ENCODE results near the gene FAM3A. TPM values are rescaled to one million over a fixed set of nuclear protein-coding genes. Genes with fewer than 3 reads are reported as not detected.

FAM3A gene
- total and polyA plus RNA-seq, 2 of the 4 experiments (the other 2 are of a cell fraction): 14.0 to 47.2 TPM

DNA sequence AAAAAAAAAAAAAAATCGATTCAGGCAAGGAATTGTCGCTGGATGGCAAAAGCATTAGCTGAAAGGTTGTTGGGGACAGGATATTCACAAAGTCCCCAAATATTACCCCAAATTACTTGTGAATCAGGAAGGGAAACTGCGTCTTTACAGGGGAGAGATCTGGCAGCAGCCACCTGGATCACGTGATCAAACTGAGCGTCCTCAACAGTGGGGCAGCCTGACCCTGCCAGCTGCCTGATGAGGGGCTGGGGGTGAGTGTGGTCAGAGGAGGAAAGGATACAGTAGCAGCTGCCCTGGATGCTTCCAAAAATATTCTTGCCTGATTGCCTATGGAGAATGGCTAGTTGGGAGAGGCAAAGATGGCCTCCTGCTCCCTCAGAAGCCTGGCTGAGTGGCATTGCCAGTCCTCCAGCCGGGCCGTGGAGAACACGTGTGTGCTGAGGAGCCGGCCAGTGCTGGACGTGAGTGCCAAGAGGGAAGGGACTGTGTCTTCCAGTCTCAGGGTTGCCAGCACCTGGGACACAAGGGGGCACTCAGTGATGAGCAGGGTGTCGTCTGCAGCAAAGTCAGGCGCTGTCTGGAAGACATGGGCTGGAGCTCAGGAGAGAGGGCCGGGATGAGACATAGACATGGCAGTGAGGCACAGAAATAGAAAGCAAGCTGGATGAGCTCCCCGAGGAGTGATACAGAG, 34.0 kb downstream of the FAM3A start:
- H3K4me1 ChIP-seq (ENCODE audit: control insufficient read depth, insufficient read depth, low read length): peaks cover 2% of the 10 kb centered on the region; the same call in 1 of the 2 replicates
- WGBS, 2 experiments (ENCODE audit: extremely low coverage in 2 of 2, insufficient read length in 1 of 2): 54% methylated on average over 7 of the region's 14 CpGs; no CpG with 5 or more reads in 1 of the 2 experiments
- H3K79me1 ChIP-seq (ENCODE audit: low read depth in 1 of 2, low read length in 2 of 2): peaks cover 3 to 15% of the 10 kb centered on the region in 2 experiments; a peak in 3 of 4 replicates
- H3K4ac ChIP-seq (ENCODE audit: low read depth, low read length): no peak overlapping the region
- no peak overlapping the region for H2AFZ ChIP-seq (replicated peaks; ENCODE audit: low read length, poor library complexity)
- POLR2A ChIA-PET (ENCODE audit: unreplicated experiment): no interaction called here
- no peak overlapping the region for H4K8ac ChIP-seq (ENCODE audit: low read depth in 2 of 2, low read length in 2 of 2)
- no peak overlapping the region for H3K56ac ChIP-seq (ENCODE audit: extremely low read depth, insufficient read depth, low read length)
- dilution Hi-C loops (cut with HindIII; ENCODE audit: low sequenced_read_pairs, unreplicated experiment) (no loop called here), in situ Hi-C loops (cut with MboI; ENCODE audit: low sequenced_read_pairs) (no loop called here), intact Hi-C loops (cut with micrococcal nuclease) (no loop called here)
- CTCF ChIA-PET: no interaction called here
- no peak for DNase-seq
- TF ChIP-seq, protein P1, sequence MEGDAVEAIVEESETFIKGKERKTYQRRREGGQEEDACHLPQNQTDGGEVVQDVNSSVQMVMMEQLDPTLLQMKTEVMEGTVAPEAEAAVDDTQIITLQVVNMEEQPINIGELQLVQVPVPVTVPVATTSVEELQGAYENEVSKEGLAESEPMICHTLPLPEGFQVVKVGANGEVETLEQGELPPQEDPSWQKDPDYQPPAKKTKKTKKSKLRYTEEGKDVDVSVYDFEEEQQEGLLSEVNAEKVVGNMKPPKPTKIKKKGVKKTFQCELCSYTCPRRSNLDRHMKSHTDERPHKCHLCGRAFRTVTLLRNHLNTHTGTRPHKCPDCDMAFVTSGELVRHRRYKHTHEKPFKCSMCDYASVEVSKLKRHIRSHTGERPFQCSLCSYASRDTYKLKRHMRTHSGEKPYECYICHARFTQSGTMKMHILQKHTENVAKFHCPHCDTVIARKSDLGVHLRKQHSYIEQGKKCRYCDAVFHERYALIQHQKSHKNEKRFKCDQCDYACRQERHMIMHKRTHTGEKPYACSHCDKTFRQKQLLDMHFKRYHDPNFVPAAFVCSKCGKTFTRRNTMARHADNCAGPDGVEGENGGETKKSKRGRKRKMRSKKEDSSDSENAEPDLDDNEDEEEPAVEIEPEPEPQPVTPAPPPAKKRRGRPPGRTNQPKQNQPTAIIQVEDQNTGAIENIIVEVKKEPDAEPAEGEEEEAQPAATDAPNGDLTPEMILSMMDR (conservative IDR thresholded peaks at IDR 0.05; ENCODE audit: low read depth, low read length): no peak
- TF ChIP-seq MAZ (IDR thresholded peaks at IDR 0.05; ENCODE audit: borderline replicate concordance, low read depth, low read length) (no peak), FOS (IDR thresholded peaks at IDR 0.05; ENCODE audit: low read depth, low read length) (no peak), USF2 (IDR thresholded peaks at IDR 0.05; ENCODE audit: low read depth, low read length) (no peak), SMC3 (IDR thresholded peaks at IDR 0.05; ENCODE audit: low read depth, low read length) (no peak)
- no peak overlapping the region for H2BK20ac ChIP-seq (ENCODE audit: low read depth, low read length)
- H4K5ac ChIP-seq (ENCODE audit: low read depth, low read length): no peak overlapping the region
- H3K18ac ChIP-seq (ENCODE audit: low read depth, low read length): no peak overlapping the region
- no peak overlapping the region for H2BK15ac ChIP-seq (ENCODE audit: low read depth, low read length)
- H3K14ac ChIP-seq (replicated peaks; ENCODE audit: low read depth, low read length): no peak overlapping the region
- H3K9me1 ChIP-seq (ENCODE audit: insufficient read depth, low read length): no peaks in the 10 kb centered on the region
- no peak overlapping the region for H3K23ac ChIP-seq (ENCODE audit: low read depth, low read length)
- no peak overlapping the region for H4K91ac ChIP-seq (ENCODE audit: insufficient read depth, low read depth, low read length)
- BruUV-seq (replicated peaks): no TSS peak
- no peak overlapping the region for H3K4me2 ChIP-seq (ENCODE audit: low read depth, low read length)
- H2BK120ac ChIP-seq (ENCODE audit: low read depth, low read length): no peak overlapping the region
- no peak overlapping the region for H2AK9ac ChIP-seq (replicated peaks; ENCODE audit: low read depth, low read length, poor library complexity)
- no peak overlapping the region for H2BK5ac ChIP-seq (ENCODE audit: low read depth, low read length, poor library complexity, severe bottlenecking)
- H4K20me1 ChIP-seq (ENCODE audit: insufficient read depth, low read length): peaks cover 4% of the 10 kb centered on the region
- ATAC-seq (ENCODE audit: low read depth): no peak
- no peak overlapping the region for H3K9ac ChIP-seq (ENCODE audit: low read depth, low read length)
- no peak overlapping the region for H3K4me3 ChIP-seq (ENCODE audit: insufficient read depth, low read depth, low read length)
- H2AK5ac ChIP-seq (ENCODE audit: low read depth, low read length): no peak overlapping the region
- H3K27me3 ChIP-seq (ENCODE audit: control insufficient read depth, insufficient read depth, low read length): no peaks in the 10 kb centered on the region
- no peaks in the 10 kb centered on the region for H3K9me3 ChIP-seq (ENCODE audit: control insufficient read depth, insufficient read depth, low read length)
- peaks cover 12% of the 10 kb centered on the region; the same call in 1 of the 2 replicates for H3K36me3 ChIP-seq (ENCODE audit: control insufficient read depth, insufficient read depth, low read length)
- no peak overlapping the region for H3K27ac ChIP-seq (ENCODE audit: insufficient read depth, low read length)
